ENCODE data around the gene TDP2.

TDP2 gene

DNA sequence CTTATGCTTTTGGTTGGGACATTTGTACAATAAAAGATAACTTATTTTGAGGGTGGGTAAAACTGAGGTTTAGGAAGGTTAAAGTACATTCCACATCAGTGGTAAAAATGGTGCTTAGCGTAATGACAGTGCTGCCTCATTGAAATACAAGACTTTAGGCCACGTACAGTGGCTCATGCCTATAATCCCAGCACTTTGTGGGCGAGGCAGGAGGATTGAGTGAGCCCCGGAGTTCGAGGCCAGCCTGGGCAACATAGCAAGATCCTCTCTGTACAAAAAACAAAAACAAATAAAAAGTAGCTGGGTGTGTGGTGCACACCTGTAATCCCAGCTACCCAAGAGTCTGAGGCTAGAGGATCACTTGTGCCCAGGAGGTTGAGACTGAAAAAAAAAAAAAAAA, 18.4 kb downstream of the TDP2 start:
- H3K27me3 ChIP-seq (ENCODE audit: control insufficient read depth in 3 of 3, insufficient read depth in 3 of 3, low read depth in 1 of 3, low read length in 3 of 3), result peaks cover 2 to 20% (median 2%) of the 10 kb centered on the region in 3 experiments
- H2AK5ac ChIP-seq (ENCODE audit: low read depth, low read length), result no peak overlapping the region
- H3K9me3 ChIP-seq (replicated peaks in 1 of 2; ENCODE audit: control insufficient read depth in 2 of 2, insufficient read depth in 1 of 2, low read depth in 1 of 2, low read length in 2 of 2), result no peaks in the 10 kb centered on the region
- H4K8ac ChIP-seq (ENCODE audit: low read depth, low read length), result no peak overlapping the region
- no peak overlapping the region for H2BK5ac ChIP-seq (ENCODE audit: low read length)
- H3K9ac ChIP-seq (ENCODE audit: low read depth, low read length, poor library complexity), result no peak overlapping the region
- no peak overlapping the region for H4K91ac ChIP-seq (ENCODE audit: low read depth, low read length, poor library complexity)
- no peak overlapping the region for H3K18ac ChIP-seq (ENCODE audit: low read length)
- no peak overlapping the region for H3K4ac ChIP-seq (ENCODE audit: low read length)
- no peak overlapping the region for H3K27ac ChIP-seq (replicated peaks; ENCODE audit: low read length)
- H3K36me3 ChIP-seq (replicated peaks in 1 of 2; ENCODE audit: control insufficient read depth in 2 of 2, insufficient read depth in 2 of 2, low read length in 2 of 2), result peaks cover 4 to 44% of the 10 kb centered on the region in 2 donors
- H3K14ac ChIP-seq (ENCODE audit: low read length), result no peak overlapping the region
- H3K4me3 ChIP-seq (ENCODE audit: low read length in 2 of 2), result no peak overlapping the region
- no CpG with 5 or more reads among the region's 5 CpGs for WGBS, 2 donors (ENCODE audit: extremely low coverage in 2 of 2, insufficient read length in 2 of 2, insufficient replicate concordance in 1 of 2)
- no peak overlapping the region for H2BK15ac ChIP-seq (ENCODE audit: low read length)
- no peak overlapping the region for H2BK12ac ChIP-seq (ENCODE audit: low read length)
- no peak overlapping the region for H2AFZ ChIP-seq (ENCODE audit: low read length)
- no peak for DNase-seq (ENCODE audit: low spot score)
- H3K4me2 ChIP-seq (ENCODE audit: insufficient read depth, low read length, poor library complexity, severe bottlenecking), result no peak overlapping the region
- H2BK120ac ChIP-seq (ENCODE audit: low read depth, low read length), result no peak overlapping the region
- no peak overlapping the region for H3K23ac ChIP-seq (ENCODE audit: low read depth, low read length, poor library complexity)
- H3K79me1 ChIP-seq (ENCODE audit: low read depth, low read length), result no peaks in the 10 kb centered on the region
- peaks cover 4 to 9% of the 10 kb centered on the region in 2 donors for H3K4me1 ChIP-seq (ENCODE audit: control insufficient read depth in 2 of 2, insufficient read depth in 1 of 2, low read depth in 1 of 2, low read length in 2 of 2)

DNA sequence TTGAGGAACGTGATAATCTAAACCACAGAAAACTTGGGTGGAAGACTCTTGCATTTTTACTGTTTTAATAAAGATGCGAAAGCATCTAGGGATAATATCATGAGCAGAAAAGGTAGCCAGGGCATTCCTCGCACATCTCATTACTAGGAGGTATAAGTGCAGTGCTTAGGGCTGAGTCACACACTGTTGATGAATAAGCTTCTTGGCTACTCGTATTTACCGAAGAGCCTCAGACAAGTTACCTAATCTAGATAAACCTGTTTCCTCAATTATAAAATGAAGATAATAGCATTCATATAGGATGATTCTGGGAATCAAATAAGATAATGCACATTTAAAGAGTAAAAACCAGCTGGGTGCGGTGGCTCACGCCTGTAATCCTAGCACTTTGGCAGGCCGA, 19.9 kb downstream of the TDP2 start:
- Histone ChIP-seq H3K14ac (ENCODE audit: low read length) (no peak overlapping the region), H4K8ac (ENCODE audit: low read depth, low read length) (no peak overlapping the region), H4K91ac (ENCODE audit: low read depth, low read length, poor library complexity) (no peak overlapping the region), H3K27ac (replicated peaks; ENCODE audit: low read length) (no peak overlapping the region), H3K27me3 (ENCODE audit: control insufficient read depth in 3 of 3, insufficient read depth in 3 of 3, low read depth in 1 of 3, low read length in 3 of 3) (peaks cover 2 to 20% (median 2%) of the 10 kb centered on the region in 3 experiments), H2AK5ac (ENCODE audit: low read depth, low read length) (no peak overlapping the region), H3K4ac (ENCODE audit: low read length) (no peak overlapping the region), H3K9me3 (replicated peaks in 1 of 2; ENCODE audit: control insufficient read depth in 2 of 2, insufficient read depth in 1 of 2, low read depth in 1 of 2, low read length in 2 of 2) (no peaks in the 10 kb centered on the region), H3K4me1 (ENCODE audit: control insufficient read depth in 2 of 2, insufficient read depth in 1 of 2, low read depth in 1 of 2, low read length in 2 of 2) (peaks cover 4 to 9% of the 10 kb centered on the region in 2 donors), H3K79me1 (ENCODE audit: low read depth, low read length) (no peaks in the 10 kb centered on the region), H2BK5ac (ENCODE audit: low read length) (no peak overlapping the region), H2AFZ (ENCODE audit: low read length) (no peak overlapping the region), H3K4me3 (ENCODE audit: low read length in 2 of 2) (no peak overlapping the region), H3K18ac (ENCODE audit: low read length) (no peak overlapping the region), H2BK12ac (ENCODE audit: low read length) (no peak overlapping the region), H2BK120ac (ENCODE audit: low read depth, low read length) (no peak overlapping the region), H3K9ac (ENCODE audit: low read depth, low read length, poor library complexity) (no peak overlapping the region), H3K4me2 (ENCODE audit: insufficient read depth, low read length, poor library complexity, severe bottlenecking) (no peak overlapping the region), H2BK15ac (ENCODE audit: low read length) (no peak overlapping the region), H3K23ac (ENCODE audit: low read depth, low read length, poor library complexity) (no peak overlapping the region), H3K36me3 (replicated peaks in 1 of 2; ENCODE audit: control insufficient read depth in 2 of 2, insufficient read depth in 2 of 2, low read length in 2 of 2) (peaks cover 0 to 29% of the 10 kb centered on the region in 2 donors)
- DNase-seq (ENCODE audit: low spot score), result no peak
- no CpG with 5 or more reads among the region's 8 CpGs for WGBS, 2 donors (ENCODE audit: extremely low coverage in 2 of 2, insufficient read length in 2 of 2, insufficient replicate concordance in 1 of 2)

DNA sequence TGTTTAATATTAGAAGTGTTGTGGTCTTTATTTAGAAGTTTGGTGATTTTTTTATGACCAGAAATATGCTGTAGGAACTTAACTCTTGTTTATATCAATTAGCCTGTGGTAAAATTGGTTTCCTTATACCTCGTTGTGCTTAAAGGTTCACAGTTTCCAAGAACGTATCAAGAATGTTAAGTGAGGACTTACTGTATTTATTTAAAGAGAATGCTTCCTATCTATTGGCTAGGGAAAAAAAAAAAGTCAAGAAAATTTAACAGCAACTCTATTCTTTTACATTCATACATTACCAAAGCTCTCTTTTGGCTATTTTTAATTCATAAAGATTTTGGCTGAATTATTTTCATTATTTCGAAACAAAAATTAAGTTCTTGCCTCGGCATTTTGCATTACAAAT, 22.3 kb downstream of the TDP2 start:
- no peak overlapping the region for H3K4me3 ChIP-seq (ENCODE audit: low read length in 2 of 2)
- no peaks in the 10 kb centered on the region for H3K79me1 ChIP-seq (ENCODE audit: low read depth, low read length)
- H3K14ac ChIP-seq (ENCODE audit: low read length), result no peak overlapping the region
- no peaks in the 10 kb centered on the region for H3K9me3 ChIP-seq (replicated peaks in 1 of 2; ENCODE audit: control insufficient read depth in 2 of 2, insufficient read depth in 1 of 2, low read depth in 1 of 2, low read length in 2 of 2)
- no peak overlapping the region for H3K4me2 ChIP-seq (ENCODE audit: insufficient read depth, low read length, poor library complexity, severe bottlenecking)
- WGBS, 2 donors (ENCODE audit: extremely low coverage in 2 of 2, insufficient read length in 2 of 2, insufficient replicate concordance in 1 of 2), result no CpG with 5 or more reads among the region's 4 CpGs
- no peak overlapping the region for H3K4ac ChIP-seq (ENCODE audit: low read length)
- H4K8ac ChIP-seq (ENCODE audit: low read depth, low read length), result no peak overlapping the region
- no peak overlapping the region for H2BK5ac ChIP-seq (ENCODE audit: low read length)
- peaks cover 0 to 5% of the 10 kb centered on the region in 2 donors for H3K36me3 ChIP-seq (replicated peaks in 1 of 2; ENCODE audit: control insufficient read depth in 2 of 2, insufficient read depth in 2 of 2, low read length in 2 of 2)
- peaks cover 2 to 20% (median 2%) of the 10 kb centered on the region in 3 experiments for H3K27me3 ChIP-seq (ENCODE audit: control insufficient read depth in 3 of 3, insufficient read depth in 3 of 3, low read depth in 1 of 3, low read length in 3 of 3)
- no peak overlapping the region for H3K23ac ChIP-seq (ENCODE audit: low read depth, low read length, poor library complexity)
- H2BK120ac ChIP-seq (ENCODE audit: low read depth, low read length), result no peak overlapping the region
- no peak overlapping the region for H2BK15ac ChIP-seq (ENCODE audit: low read length)
- peaks cover 4 to 9% of the 10 kb centered on the region in 2 donors for H3K4me1 ChIP-seq (ENCODE audit: control insufficient read depth in 2 of 2, insufficient read depth in 1 of 2, low read depth in 1 of 2, low read length in 2 of 2)
- DNase-seq (ENCODE audit: low spot score), result no peak
- no peak overlapping the region for H2BK12ac ChIP-seq (ENCODE audit: low read length)
- no peak overlapping the region for H2AK5ac ChIP-seq (ENCODE audit: low read depth, low read length)
- H3K27ac ChIP-seq (replicated peaks; ENCODE audit: low read length), result no peak overlapping the region
- H3K9ac ChIP-seq (ENCODE audit: low read depth, low read length, poor library complexity), result no peak overlapping the region
- H4K91ac ChIP-seq (ENCODE audit: low read depth, low read length, poor library complexity), result no peak overlapping the region
- no peak overlapping the region for H3K18ac ChIP-seq (ENCODE audit: low read length)
- no peak overlapping the region for H2AFZ ChIP-seq (ENCODE audit: low read length)

DNA sequence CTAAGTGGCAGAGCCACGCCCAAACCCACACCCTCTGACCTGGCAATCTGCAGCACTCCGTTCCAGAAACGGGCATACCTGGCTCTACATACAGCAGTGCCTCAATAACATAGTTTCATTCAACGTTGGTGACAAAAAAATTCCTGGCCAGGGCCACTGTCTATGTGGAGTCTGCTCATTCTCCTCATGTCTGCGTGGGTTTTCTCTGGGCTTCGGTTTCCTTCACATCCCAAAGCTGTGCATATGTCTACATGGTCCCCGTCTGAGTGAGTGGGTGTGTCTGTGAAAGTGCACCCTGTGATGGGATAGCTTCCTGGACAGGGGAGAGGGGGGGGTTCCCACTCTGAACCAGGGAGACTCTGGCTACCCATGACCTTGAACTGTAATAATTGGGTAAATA, 22.8 kb downstream of the TDP2 start:
- Histone ChIP-seq H2AFZ (ENCODE audit: low read length) (no peak overlapping the region), H3K79me1 (ENCODE audit: low read depth, low read length) (no peaks in the 10 kb centered on the region), H3K4me2 (ENCODE audit: insufficient read depth, low read length, poor library complexity, severe bottlenecking) (no peak overlapping the region), H3K27me3 (ENCODE audit: control insufficient read depth in 3 of 3, insufficient read depth in 3 of 3, low read depth in 1 of 3, low read length in 3 of 3) (peaks cover 2 to 20% (median 2%) of the 10 kb centered on the region in 3 experiments), H3K18ac (ENCODE audit: low read length) (no peak overlapping the region), H3K4me1 (ENCODE audit: control insufficient read depth in 2 of 2, insufficient read depth in 1 of 2, low read depth in 1 of 2, low read length in 2 of 2) (peaks cover 4 to 9% of the 10 kb centered on the region in 2 donors), H3K4me3 (ENCODE audit: low read length in 2 of 2) (no peak overlapping the region), H3K9me3 (replicated peaks in 1 of 2; ENCODE audit: control insufficient read depth in 2 of 2, insufficient read depth in 1 of 2, low read depth in 1 of 2, low read length in 2 of 2) (peaks cover 0 to 4% of the 10 kb centered on the region in 2 donors), H2BK15ac (ENCODE audit: low read length) (no peak overlapping the region), H2AK5ac (ENCODE audit: low read depth, low read length) (no peak overlapping the region), H2BK120ac (ENCODE audit: low read depth, low read length) (no peak overlapping the region), H4K8ac (ENCODE audit: low read depth, low read length) (no peak overlapping the region), H2BK5ac (ENCODE audit: low read length) (no peak overlapping the region), H4K91ac (ENCODE audit: low read depth, low read length, poor library complexity) (no peak overlapping the region), H3K9ac (ENCODE audit: low read depth, low read length, poor library complexity) (no peak overlapping the region), H2BK12ac (ENCODE audit: low read length) (no peak overlapping the region), H3K4ac (ENCODE audit: low read length) (no peak overlapping the region), H3K14ac (ENCODE audit: low read length) (no peak overlapping the region), H3K36me3 (replicated peaks in 1 of 2; ENCODE audit: control insufficient read depth in 2 of 2, insufficient read depth in 2 of 2, low read length in 2 of 2) (peaks cover 0 to 2% of the 10 kb centered on the region in 2 donors), H3K27ac (replicated peaks; ENCODE audit: low read length) (no peak overlapping the region), H3K23ac (ENCODE audit: low read depth, low read length, poor library complexity) (no peak overlapping the region)
- no CpG with 5 or more reads among the region's 7 CpGs for WGBS, 2 donors (ENCODE audit: extremely low coverage in 2 of 2, insufficient read length in 2 of 2, insufficient replicate concordance in 1 of 2)
- DNase-seq (ENCODE audit: low spot score), result no peak
